Fibroblast of villous mesenchyme (primary cell): ENCODE measurements around the gene RNASE11. TPM values are rescaled to one million over a fixed set of nuclear protein-coding genes. Genes with fewer than 3 reads are reported as not detected.

Experiments
- DNase-seq: peaks from one replicate; pipeline ENCODE4 v3.0.0-alpha.2; 2010; ENCODE audit warnings: low read depth
- H3K4me3 ChIP-seq: 2 replicates; pipeline ENCODE4 v1.5.1; 2011; ENCODE audit warnings: low read depth, mild to moderate bottlenecking, low read length
- total RNA-seq: library from RNA; depleted of rRNA; stranded (reverse); fragments of >200 nt; gene quantifications from 2 replicates; pipeline ENCODE4 v1.2.3, GENCODE V29; 2012
- TF ChIP-seq, protein P1 (sequence below): IDR thresholded peaks from 2 replicates; pipeline ENCODE4 v1.5.1; 2012; ENCODE audit warnings: low read depth, mild to moderate bottlenecking, low read length; ENCODE audit not compliant: insufficient read depth

RNASE11 gene
- total RNA-seq, 1 donor, result not detected

DNA sequence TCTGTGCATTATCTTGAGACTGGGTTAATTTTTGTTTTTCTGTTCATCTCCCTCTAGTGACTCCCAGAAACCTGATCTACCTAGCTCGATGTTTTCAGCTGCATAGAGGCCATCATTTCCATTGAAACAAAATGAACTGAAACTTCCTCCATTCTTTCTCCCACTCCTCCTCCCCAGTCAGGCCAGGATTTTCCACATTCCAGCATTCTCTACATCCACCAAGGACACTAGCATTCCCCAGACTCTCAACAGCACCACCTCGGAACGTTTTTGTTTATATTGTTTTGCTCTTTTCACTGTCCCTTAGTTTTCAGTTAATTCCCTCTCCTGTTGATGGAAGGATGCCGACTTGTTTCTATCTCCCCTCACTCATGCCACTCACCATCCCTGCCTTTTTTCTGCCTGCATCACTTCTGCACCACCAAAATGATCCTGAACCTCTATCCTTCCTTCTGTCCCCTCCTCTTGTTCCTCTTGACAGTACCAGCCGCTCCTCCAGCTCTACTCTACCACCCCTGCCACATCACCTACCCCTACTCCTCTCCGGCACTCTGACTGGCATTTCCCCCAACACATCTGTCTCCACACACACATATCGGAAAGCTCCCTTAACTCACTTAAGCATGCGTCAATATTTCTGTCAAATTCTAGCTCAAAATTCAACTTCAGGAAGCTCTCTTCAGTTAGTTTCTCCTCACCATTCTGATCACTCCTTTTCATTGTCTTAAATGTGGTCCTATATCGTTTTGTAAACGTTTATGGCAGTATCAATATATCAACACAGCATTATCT is 40.5 kb upstream of the RNASE11 start:
- DNase-seq, result no peak
- no peak overlapping the region for H3K4me3 ChIP-seq
- TF ChIP-seq, protein P1, sequence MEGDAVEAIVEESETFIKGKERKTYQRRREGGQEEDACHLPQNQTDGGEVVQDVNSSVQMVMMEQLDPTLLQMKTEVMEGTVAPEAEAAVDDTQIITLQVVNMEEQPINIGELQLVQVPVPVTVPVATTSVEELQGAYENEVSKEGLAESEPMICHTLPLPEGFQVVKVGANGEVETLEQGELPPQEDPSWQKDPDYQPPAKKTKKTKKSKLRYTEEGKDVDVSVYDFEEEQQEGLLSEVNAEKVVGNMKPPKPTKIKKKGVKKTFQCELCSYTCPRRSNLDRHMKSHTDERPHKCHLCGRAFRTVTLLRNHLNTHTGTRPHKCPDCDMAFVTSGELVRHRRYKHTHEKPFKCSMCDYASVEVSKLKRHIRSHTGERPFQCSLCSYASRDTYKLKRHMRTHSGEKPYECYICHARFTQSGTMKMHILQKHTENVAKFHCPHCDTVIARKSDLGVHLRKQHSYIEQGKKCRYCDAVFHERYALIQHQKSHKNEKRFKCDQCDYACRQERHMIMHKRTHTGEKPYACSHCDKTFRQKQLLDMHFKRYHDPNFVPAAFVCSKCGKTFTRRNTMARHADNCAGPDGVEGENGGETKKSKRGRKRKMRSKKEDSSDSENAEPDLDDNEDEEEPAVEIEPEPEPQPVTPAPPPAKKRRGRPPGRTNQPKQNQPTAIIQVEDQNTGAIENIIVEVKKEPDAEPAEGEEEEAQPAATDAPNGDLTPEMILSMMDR, result no peak

DNA sequence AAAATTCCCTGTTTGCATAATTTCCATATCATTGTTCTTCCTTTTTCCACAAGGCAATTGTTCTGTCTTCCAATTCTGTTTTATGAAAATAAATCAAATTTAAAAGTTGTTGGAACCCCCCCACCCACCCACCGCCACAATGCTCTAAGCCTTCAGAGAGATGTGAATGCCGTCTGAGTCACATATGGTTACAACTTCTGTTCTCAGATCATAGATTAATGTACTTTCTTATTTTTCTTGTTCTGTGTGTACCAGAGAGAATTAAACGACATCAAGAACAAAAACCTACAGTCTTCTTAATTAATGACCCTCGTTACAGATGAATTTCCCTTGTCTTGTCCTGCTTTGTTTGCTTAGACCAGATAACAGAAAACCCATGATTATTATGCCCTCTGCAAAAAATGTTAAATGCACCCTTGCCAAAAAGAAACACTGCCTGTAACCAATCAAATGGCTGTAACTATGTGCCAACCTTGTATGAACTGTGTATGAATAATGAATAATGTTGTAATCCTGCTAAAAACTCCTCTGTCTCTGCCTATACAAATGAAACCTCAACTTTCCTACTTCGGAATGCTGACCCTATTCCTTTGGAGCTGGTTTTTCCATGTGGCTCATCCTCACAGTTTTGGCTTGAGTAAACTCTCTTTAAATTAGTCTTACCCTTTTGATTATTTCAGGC is 39.7 kb upstream of the RNASE11 start:
- H3K4me3 ChIP-seq, result no peak overlapping the region
- DNase-seq, result no peak
- TF ChIP-seq, protein P1, result no peak

DNA sequence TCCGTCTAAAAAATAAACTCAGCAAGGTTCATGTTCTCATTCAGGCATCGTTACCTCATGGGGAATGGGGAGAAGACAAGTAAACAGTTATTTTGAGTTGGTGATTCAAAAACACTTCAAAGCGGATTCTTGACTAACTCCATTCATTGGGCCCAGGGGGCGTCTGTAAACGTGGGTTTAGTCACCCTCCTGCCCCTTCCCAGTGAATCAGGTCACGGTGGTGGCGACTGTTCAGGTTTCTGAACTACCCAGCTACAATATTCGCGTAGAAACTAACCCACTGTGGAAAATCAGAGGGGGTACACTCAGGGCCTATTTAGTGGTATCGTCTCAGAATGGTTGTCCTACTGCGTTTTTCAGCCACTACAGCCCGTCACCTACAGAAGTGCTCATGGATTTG is 38.5 kb upstream of the RNASE11 start:
- TF ChIP-seq, protein P1, result no peak
- no peak overlapping the region for H3K4me3 ChIP-seq
- no peak for DNase-seq

DNA sequence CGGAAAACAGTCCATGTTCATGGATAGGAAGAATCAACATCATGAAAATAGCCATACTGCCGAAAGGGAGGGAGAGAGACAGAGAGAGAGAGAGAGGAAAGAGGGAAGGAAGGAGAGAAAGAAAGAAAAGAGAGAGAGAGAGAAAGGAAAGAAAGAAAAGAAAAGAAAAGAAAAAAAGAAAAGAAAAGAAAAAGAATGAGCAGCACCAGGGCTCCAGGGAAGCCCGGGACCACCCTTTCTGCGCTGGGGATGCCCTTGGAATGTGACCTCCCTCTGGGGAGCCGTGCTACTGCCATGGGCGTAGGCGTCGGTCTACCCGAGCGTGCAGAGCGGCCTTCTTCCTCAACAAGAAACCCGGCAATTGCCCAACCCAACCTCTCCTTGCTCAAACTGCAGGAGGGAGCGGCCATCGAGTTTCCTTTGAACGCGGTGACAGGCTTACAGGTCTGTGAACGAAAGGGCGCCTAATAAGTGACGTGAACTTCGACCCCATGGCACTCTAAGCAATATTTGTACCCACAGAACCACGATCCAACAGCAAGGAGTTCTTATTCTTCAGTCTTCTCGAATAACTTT is 36.8 kb upstream of the RNASE11 start:
- TF ChIP-seq, protein P1, result no peak

DNA sequence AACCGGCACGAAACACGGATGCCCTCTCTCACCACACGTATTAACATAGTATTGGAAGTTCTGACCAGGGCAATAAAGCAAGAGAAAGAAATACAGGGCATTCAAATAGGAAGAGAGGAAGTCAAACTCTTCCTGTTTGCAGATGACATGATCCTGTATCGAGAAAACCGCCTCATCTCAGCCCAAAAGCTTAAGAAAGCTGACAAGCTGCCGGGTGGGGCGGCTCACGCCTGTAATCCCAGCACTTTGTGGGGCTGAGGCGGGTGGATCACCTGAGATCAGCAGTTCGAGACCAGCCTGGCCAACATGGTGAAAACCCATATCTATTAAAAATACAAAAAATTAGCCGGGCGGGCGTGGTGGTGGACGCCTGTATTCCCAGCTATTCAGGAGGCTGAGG is 36.0 kb upstream of the RNASE11 start:
- DNase-seq, result no peak
- TF ChIP-seq, protein P1, result no peak
- no peak overlapping the region for H3K4me3 ChIP-seq

More for the DNA sequence above, 36.8 kb upstream of the RNASE11 start:
- peak; percentile 56 for DNase-seq
- H3K4me3 ChIP-seq, result peak overlapping the region; percentile 52

DNA sequence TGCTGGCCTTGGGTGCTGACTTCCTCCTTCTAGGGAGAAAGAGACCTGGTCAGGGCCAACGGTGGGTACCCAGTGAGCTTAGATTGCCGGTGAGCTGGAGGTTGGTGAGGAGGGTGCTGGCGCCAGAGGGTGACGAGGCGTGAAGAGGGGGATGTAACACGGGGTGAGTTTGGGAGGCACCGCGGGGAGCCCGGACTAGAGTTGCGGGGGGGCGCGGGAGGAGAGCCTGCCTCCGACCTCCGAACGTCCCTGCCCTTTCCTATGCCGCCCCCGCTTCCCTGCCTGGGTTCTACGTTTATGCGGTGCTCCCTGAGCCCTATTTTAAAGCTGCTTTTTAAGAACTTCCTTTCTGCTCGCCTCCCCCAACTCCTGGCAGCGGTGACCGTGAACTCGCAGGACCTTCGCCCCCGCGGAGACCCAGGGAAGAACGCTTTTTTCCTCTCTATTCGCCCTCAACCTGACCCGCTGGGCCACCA is 35.1 kb upstream of the RNASE11 start:
- no peak for DNase-seq
- no peak overlapping the region for H3K4me3 ChIP-seq
- TF ChIP-seq, protein P1, result no peak
